PC-3 (cell line): ENCODE measurements around the gene SULT2B1. TPM values are rescaled to one million over a fixed set of nuclear protein-coding genes. Genes with fewer than 3 reads are reported as not detected.

Experiments
- ATAC-seq: fragments of 200-7000 bp; cut with Tn5 transposase; 2 replicates; pipeline ENCODE4 v1.9.1; 2020; ENCODE audit warnings: mild to moderate bottlenecking, moderate library complexity
- BruUV-seq: library from RNA; stranded (reverse); fragments of 400-500 nt; replicated peaks from 2 replicates; lab custom pipeline; 2021; lab: Mats Ljungman, UMichigan
- CTCF ChIA-PET: fragments of 300-600 bp; sonication (Branson Sonifier 250); formaldehyde crosslinking; loops from one replicate; lab custom pipeline; 2022; ENCODE audit warnings: antibody characterized with exemption; lab: Charles Lee
- POLR2A ChIA-PET: fragments of 300-600 bp; sonication (Branson Sonifier 250); formaldehyde crosslinking; loops from one replicate; lab custom pipeline; 2022; ENCODE audit warnings: antibody characterized with exemption; ENCODE audit not compliant: unreplicated experiment; lab: Charles Lee
- DNase-seq: peaks from one replicate; pipeline ENCODE4 v3.0.0-alpha.2; 2015
- H2AFZ ChIP-seq: fragments of 300-600 bp; sonication (generic); 2 replicates; pipeline ENCODE4 v1.6.0; 2016; ENCODE audit warnings: antibody characterized with exemption, low read length
- H3F3A ChIP-seq: fragments of 300-600 bp; sonication (generic); one replicate; pipeline ENCODE4 v1.6.0; 2017; ENCODE audit warnings: antibody characterized with exemption, low read length, control low read depth, mild to moderate bottlenecking; ENCODE audit not compliant: unreplicated experiment
- H3K27ac ChIP-seq: fragments of 300-600 bp; sonication (generic); 2 replicates; pipeline ENCODE4 v1.5.1; 2016; ENCODE audit warnings: mild to moderate bottlenecking, low read length
- H3K27me3 ChIP-seq: fragments of 300-600 bp; sonication (generic); 2 replicates; pipeline ENCODE4 v1.6.1; 2016; ENCODE audit warnings: low read length, mixed read lengths
- H3K36me3 ChIP-seq: fragments of 300-600 bp; sonication (generic); 2 replicates; pipeline ENCODE4 v1.6.1; 2016; ENCODE audit warnings: low read depth, mixed run types, low read length, mixed read lengths
- H3K4me1 ChIP-seq: fragments of 300-600 bp; sonication (generic); 2 replicates; pipeline ENCODE4 v1.5.1; 2016; ENCODE audit warnings: low read length; ENCODE audit not compliant: insufficient read depth
- H3K4me2 ChIP-seq: fragments of 300-600 bp; sonication (generic); 2 replicates; pipeline ENCODE4 v1.6.0; 2016; ENCODE audit warnings: low read length
- H3K4me3 ChIP-seq: fragments of 300-600 bp; sonication (generic); 2 replicates; pipeline ENCODE4 v1.5.1; 2016; ENCODE audit warnings: mild to moderate bottlenecking, low read length, mixed read lengths
- H3K79me2 ChIP-seq: fragments of 300-600 bp; sonication (generic); 2 replicates; pipeline ENCODE4 v1.6.1; 2017; ENCODE audit warnings: low read length, mixed read lengths
- H3K9ac ChIP-seq: fragments of 300-600 bp; sonication (generic); 2 replicates; pipeline ENCODE4 v1.6.0; 2016; ENCODE audit warnings: mild to moderate bottlenecking, low read length
- H3K9me2 ChIP-seq: fragments of 300-600 bp; sonication (generic); replicated peaks from 2 replicates; pipeline ENCODE4 v1.6.1; 2016; ENCODE audit warnings: mixed run types, low read length, mixed read lengths
- H3K9me3 ChIP-seq: fragments of 300-600 bp; sonication (generic); 2 replicates; pipeline ENCODE4 v1.6.1; 2016; ENCODE audit warnings: low read length, mixed read lengths
- H4K20me1 ChIP-seq: fragments of 300-600 bp; sonication (generic); 2 replicates; pipeline ENCODE4 v1.6.1; 2016; ENCODE audit warnings: low read length, mixed read lengths
- EZH2 ChIP-seq: fragments of 300-600 bp; sonication (generic); IDR thresholded peaks from one replicate; pipeline ENCODE4 v1.6.1; 2017; ENCODE audit warnings: antibody characterized with exemption, mild to moderate bottlenecking, low read length; ENCODE audit not compliant: unreplicated experiment
- EZH2phosphoT487 ChIP-seq: fragments of 300-600 bp; sonication (generic); IDR thresholded peaks from 2 replicates; pipeline ENCODE4 v1.6.1; 2018; ENCODE audit warnings: mild to moderate bottlenecking, antibody characterized with exemption, low read length, borderline replicate concordance
- intact Hi-C: fragments of 100-400 bp; cut with micrococcal nuclease; formaldehyde crosslinking; loops from 2 replicates; pipeline ENCODE4 v1.9.0; 2023
- total RNA-seq: library from RNA; depleted of rRNA; stranded (reverse); fragments of >200 nt; gene quantifications from 2 replicates; pipeline ENCODE4 v1.2.3, GENCODE V29; 2014
- TF ChIP-seq, protein P1 (sequence below): fragments of 300-600 bp; sonication (generic); conservative IDR thresholded peaks from 2 replicates; pipeline ENCODE4 v1.5.1; 2017; ENCODE audit warnings: antibody characterized with exemption, low read depth, mild to moderate bottlenecking, low read length

The SULT2B1 gene
- total RNA-seq, 1 experiment from 2014 or later = 6.7 TPM

GRCh38 chr19:48616041-48616436, 64.1 kb downstream of the SULT2B1 start:
- ATAC-seq (no peak), DNase-seq (no peak)
- ChIA-PET CTCF (no interaction called here), POLR2A (no interaction called here)
- Histone ChIP-seq H4K20me1 (peaks cover 32% of the 10 kb centered on the region), H3K9me3 (no peaks in the 10 kb centered on the region), H3K9ac (no peak overlapping the region), H3K4me3 (peak overlapping the region; percentile 100; the same call in 1 of the 2 replicates), H3F3A (no peaks in the 10 kb centered on the region), H3K4me2 (peak overlapping the region; percentile 98; the same call in 1 of the 2 replicates), H3K9me2 (no peaks in the 10 kb centered on the region), H3K27ac (no peak overlapping the region), H3K79me2 (peaks cover 42% of the 10 kb centered on the region), H3K27me3 (no peaks in the 10 kb centered on the region), H3K4me1 (peaks cover 27% of the 10 kb centered on the region), H3K36me3 (peaks cover 35% of the 10 kb centered on the region), H2AFZ (no peak overlapping the region)
- intact Hi-C loops = no loop called here
- no TSS peak for BruUV-seq
- TF ChIP-seq EZH2 (no peak), EZH2phosphoT487 (no peak)
- TF ChIP-seq, protein P1, sequence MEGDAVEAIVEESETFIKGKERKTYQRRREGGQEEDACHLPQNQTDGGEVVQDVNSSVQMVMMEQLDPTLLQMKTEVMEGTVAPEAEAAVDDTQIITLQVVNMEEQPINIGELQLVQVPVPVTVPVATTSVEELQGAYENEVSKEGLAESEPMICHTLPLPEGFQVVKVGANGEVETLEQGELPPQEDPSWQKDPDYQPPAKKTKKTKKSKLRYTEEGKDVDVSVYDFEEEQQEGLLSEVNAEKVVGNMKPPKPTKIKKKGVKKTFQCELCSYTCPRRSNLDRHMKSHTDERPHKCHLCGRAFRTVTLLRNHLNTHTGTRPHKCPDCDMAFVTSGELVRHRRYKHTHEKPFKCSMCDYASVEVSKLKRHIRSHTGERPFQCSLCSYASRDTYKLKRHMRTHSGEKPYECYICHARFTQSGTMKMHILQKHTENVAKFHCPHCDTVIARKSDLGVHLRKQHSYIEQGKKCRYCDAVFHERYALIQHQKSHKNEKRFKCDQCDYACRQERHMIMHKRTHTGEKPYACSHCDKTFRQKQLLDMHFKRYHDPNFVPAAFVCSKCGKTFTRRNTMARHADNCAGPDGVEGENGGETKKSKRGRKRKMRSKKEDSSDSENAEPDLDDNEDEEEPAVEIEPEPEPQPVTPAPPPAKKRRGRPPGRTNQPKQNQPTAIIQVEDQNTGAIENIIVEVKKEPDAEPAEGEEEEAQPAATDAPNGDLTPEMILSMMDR = no peak

DNA sequence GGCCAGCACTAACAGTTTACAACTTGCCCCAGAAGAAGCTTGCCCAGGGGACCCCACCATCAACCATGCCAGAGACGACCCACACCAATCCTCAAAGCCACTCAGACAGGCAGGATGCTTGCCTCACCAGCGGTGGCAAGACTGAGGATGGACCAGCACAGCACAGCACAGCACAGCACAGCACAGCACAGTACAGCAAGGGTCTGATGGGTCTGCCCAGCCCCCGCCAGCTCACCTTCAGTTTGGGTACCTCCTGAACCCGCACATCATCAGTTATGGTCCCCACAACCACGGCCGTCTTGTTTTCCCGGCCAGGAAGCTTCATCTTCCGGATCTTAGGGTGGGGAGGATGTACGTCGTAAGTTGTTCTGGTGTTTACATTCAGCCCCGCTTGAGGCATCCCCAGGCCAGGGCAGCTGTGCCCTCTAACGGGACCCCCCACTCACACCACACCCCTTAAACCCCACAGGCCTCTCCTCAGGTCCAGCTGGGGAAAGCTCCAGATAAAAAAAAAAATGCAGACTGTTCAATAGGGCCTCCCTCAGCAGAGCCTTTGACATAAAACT, 64.6 kb downstream of the SULT2B1 start:
- Histone ChIP-seq H3K9me2 (no peaks in the 10 kb centered on the region), H3K4me2 (peak overlapping the region; percentile 98), H3K4me3 (peak overlapping the region; percentile 100), H4K20me1 (peaks cover 32% of the 10 kb centered on the region), H3F3A (no peaks in the 10 kb centered on the region), H3K27me3 (no peaks in the 10 kb centered on the region), H3K79me2 (peaks cover 42% of the 10 kb centered on the region), H3K9me3 (no peaks in the 10 kb centered on the region), H3K27ac (no peak overlapping the region), H3K9ac (no peak overlapping the region; the same call in 1 of the 2 replicates), H2AFZ (no peak overlapping the region), H3K4me1 (peaks cover 27% of the 10 kb centered on the region), H3K36me3 (peaks cover 35% of the 10 kb centered on the region)
- intact Hi-C loops = no loop called here
- ATAC-seq (no peak), DNase-seq (no peak)
- no peak for TF ChIP-seq EZH2
- CTCF ChIA-PET = no interaction called here
- POLR2A ChIA-PET = interaction anchor here (0.6 kb wide), 1 partner anchor 1764 kb away, joined by 4 read pairs; no protein-coding TSS in a partner anchor
- BruUV-seq = no TSS peak

DNA sequence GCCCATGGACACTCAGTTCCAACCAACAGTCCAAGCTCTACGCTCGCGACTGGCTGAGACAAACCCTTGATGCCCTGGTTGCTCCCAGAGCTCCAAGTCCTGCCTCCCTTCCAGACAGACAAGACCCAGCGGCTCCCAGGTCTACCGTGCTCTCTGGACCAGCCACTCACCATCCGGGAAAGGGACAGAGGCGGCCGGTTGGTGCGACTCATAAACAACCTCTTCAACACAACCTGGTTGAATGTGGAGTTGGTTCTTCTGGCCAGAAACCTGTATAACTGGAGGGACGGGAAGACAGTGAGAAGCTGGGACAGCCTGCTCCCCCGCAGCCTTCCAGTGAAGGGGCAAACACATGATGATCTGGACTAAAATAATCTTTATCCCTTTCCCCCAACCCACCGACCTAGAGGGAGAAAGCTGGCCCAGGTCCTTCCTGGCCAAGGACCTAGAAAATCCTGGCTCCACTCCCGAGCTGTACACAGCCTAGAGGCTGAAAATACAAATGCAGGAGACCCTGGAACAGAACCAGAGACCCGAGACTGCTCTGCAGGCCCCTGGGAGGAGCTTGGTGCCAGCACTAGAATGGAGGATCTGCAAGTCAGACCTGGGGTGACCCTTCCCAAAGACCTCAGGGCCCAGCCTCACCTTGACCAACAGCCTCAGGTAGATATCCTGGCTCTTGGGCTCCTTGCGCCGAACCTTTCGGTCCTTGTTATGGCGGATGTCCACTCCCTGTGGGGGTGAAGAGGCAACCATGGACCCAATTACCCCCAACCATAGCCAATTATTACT, 65.4 kb downstream of the SULT2B1 start:
- H3F3A ChIP-seq = no peaks in the 10 kb centered on the region
- H3K27me3 ChIP-seq = no peaks in the 10 kb centered on the region
- H3K79me2 ChIP-seq = peaks cover 42% of the 10 kb centered on the region
- ChIA-PET CTCF (no interaction called here), POLR2A (no interaction called here)
- peaks cover 35% of the 10 kb centered on the region for H3K36me3 ChIP-seq
- H3K4me1 ChIP-seq = peaks cover 27% of the 10 kb centered on the region
- H4K20me1 ChIP-seq = peaks cover 32% of the 10 kb centered on the region
- ATAC-seq (no peak), DNase-seq (no peak)
- peak overlapping the region; percentile 100 for H3K4me3 ChIP-seq
- TF ChIP-seq, protein P1 = no peak
- no peak for TF ChIP-seq EZH2
- no peak for TF ChIP-seq EZH2phosphoT487
- intact Hi-C loops = no loop called here
- H3K4me2 ChIP-seq = peak overlapping the region; percentile 98
- peak overlapping the region; percentile 99 for H3K9ac ChIP-seq
- no peaks in the 10 kb centered on the region for H3K9me2 ChIP-seq
- H3K9me3 ChIP-seq = no peaks in the 10 kb centered on the region
- no peak overlapping the region for H2AFZ ChIP-seq
- BruUV-seq = no TSS peak
- H3K27ac ChIP-seq = no peak overlapping the region
